HCT116 (cell line): ENCODE results near the gene CYP4F8. TPM values are rescaled to one million over a fixed set of nuclear protein-coding genes. Genes with fewer than 3 reads are reported as not detected.
A peak's percentile ranks its signal among the peaks of the same experiment; 100 is the strongest.

ENCODE experiments used
- ATAC-seq: fragments of 200-7000 bp; cut with Tn5 transposase; 2 replicates; pipeline ENCODE4 v1.9.1; 2020; ENCODE audit warnings: mild to moderate bottlenecking, moderate library complexity
- BruUV-seq: library from RNA; stranded (reverse); fragments of 400-500 nt; replicated peaks from 2 replicates; lab custom pipeline; 2021; lab: Mats Ljungman, UMichigan
- CTCF ChIA-PET: fragments of 300-600 bp; sonication (Branson Sonifier 250); formaldehyde crosslinking; loops from one replicate; lab custom pipeline; 2021; ENCODE audit warnings: antibody characterized with exemption; lab: Charles Lee
- POLR2A ChIA-PET: fragments of 300-600, 350-600 bp; sonication (Branson Sonifier 250); formaldehyde crosslinking; loops from one replicate; lab custom pipeline; 2021; ENCODE audit warnings: antibody characterized with exemption; lab: Charles Lee
- RAD21 ChIA-PET, 2 experiments: fragments of 300-600 bp; sonication (Branson Sonifier 250); formaldehyde crosslinking; loops; one replicate each; lab custom pipeline; 2023; ENCODE audit warnings: low total read pairs in 2 of 2; ENCODE audit not compliant: uncharacterized antibody in 2 of 2, unreplicated experiment in 2 of 2, low non-redundant PET in 1 of 2; lab: Charles Lee
- DNase-seq: peaks from one replicate; pipeline ENCODE4 v3.0.0-alpha.2; 2010; ENCODE audit warnings: low read depth, low spot score
- H2AFZ ChIP-seq: fragments of 200-600 bp; shearing (Covaris generic), sonication (generic); 2 replicates; pipeline ENCODE4 v1.6.1; 2017; ENCODE audit warnings: low read depth, mixed run types, mixed read lengths, antibody characterized with exemption, low read length; ENCODE audit not compliant: poor library complexity, severe bottlenecking
- H3K27ac ChIP-seq: 2 replicates; pipeline ENCODE4 v1.5.1; 2012; ENCODE audit warnings: low read depth, low read length
- H3K27me3 ChIP-seq: fragments of 200-600 bp; sonication (generic); 2 replicates; pipeline ENCODE4 v1.6.1; 2016; ENCODE audit warnings: mixed run types, low read length, mixed read lengths; ENCODE audit not compliant: insufficient read depth
- H3K36me3 ChIP-seq, 2 experiments: fragments of 200-500 bp in 1 of 2; fragments of 200-600 bp in 1 of 2; sonication (Bioruptor generic) in 1 of 2; sonication (generic) in 1 of 2; 2 replicates each; pipeline versions ENCODE4 v1.5.1 to v1.6.1; 2014 to 2016; ENCODE audit warnings: low read length in 2 of 2, inconsistent platforms in 1 of 2, mixed read lengths in 1 of 2, mixed run types in 1 of 2; ENCODE audit not compliant: insufficient read depth in 2 of 2, control insufficient read depth in 1 of 2
- H3K4me1 ChIP-seq, 2 experiments: fragments of 200-600 bp in 1 of 2; sonication (generic) in 1 of 2; 2 replicates each; pipeline versions ENCODE4 v1.5.1 to v1.6.1; 2012 to 2017; ENCODE audit warnings: low read length in 2 of 2, inconsistent platforms in 1 of 2, mild to moderate bottlenecking in 1 of 2, mixed read lengths in 1 of 2, mixed run types in 1 of 2, moderate library complexity in 1 of 2; ENCODE audit not compliant: insufficient read depth in 2 of 2, control insufficient read depth in 1 of 2
- H3K4me2 ChIP-seq: fragments of 200-600 bp; sonication (generic); 2 replicates; pipeline ENCODE4 v1.6.1; 2017; ENCODE audit warnings: mixed run types, low read length, mixed read lengths
- H3K4me3 ChIP-seq, 2 experiments: fragments of 200-600 bp in 1 of 2; sonication (generic) in 1 of 2; replicated peaks in 1 of 2; 2 replicates each; pipeline ENCODE4 v1.5.1; 2011 to 2016; ENCODE audit warnings: low read length in 2 of 2, control low read depth in 1 of 2, low read depth in 1 of 2, mild to moderate bottlenecking in 1 of 2, mixed read lengths in 1 of 2, mixed run types in 1 of 2
- H3K79me2 ChIP-seq: fragments of 200-600 bp; sonication (generic); 2 replicates; pipeline ENCODE4 v1.6.1; 2017; ENCODE audit warnings: mild to moderate bottlenecking, mixed run types, low read length, moderate library complexity, mixed read lengths; ENCODE audit not compliant: insufficient read depth
- H3K9ac ChIP-seq: fragments of 200-600 bp; sonication (generic); 2 replicates; pipeline ENCODE4 v1.6.1; 2016; ENCODE audit warnings: low read length, mixed read lengths
- H3K9me2 ChIP-seq: fragments of 200-600 bp; sonication (generic), shearing (Covaris generic); 2 replicates; pipeline ENCODE4 v1.6.1; 2017; ENCODE audit warnings: mixed run types, mild to moderate bottlenecking, moderate library complexity; ENCODE audit not compliant: insufficient read depth
- H3K9me3 ChIP-seq, 2 experiments: fragments of 200-500 bp in 1 of 2; fragments of 200-600 bp in 1 of 2; sonication (Bioruptor generic) in 1 of 2; sonication (generic) in 1 of 2; 2 replicates each; pipeline ENCODE4 v1.6.1; 2014 to 2017; ENCODE audit warnings: low read length in 2 of 2, mixed read lengths in 2 of 2, inconsistent platforms in 1 of 2, low read depth in 1 of 2, mild to moderate bottlenecking in 1 of 2, mixed run types in 1 of 2, moderate library complexity in 1 of 2; ENCODE audit not compliant: control insufficient read depth in 1 of 2, insufficient read depth in 1 of 2
- H4K20me1 ChIP-seq: fragments of 200-600 bp; sonication (generic), shearing (Covaris generic); 2 replicates; pipeline ENCODE4 v1.6.1; 2017; ENCODE audit warnings: mixed run types, mild to moderate bottlenecking, moderate library complexity; ENCODE audit not compliant: insufficient read depth
- CBX3 ChIP-seq: IDR thresholded peaks from 2 replicates; pipeline ENCODE4 v1.6.1; 2012; ENCODE audit warnings: low read depth
- CEBPB ChIP-seq: IDR thresholded peaks from 2 replicates; pipeline ENCODE4 v1.6.1; 2012; ENCODE audit warnings: low read depth
- EGR1 ChIP-seq: IDR thresholded peaks from 2 replicates; pipeline ENCODE4 v1.6.1; 2012; ENCODE audit warnings: low read depth
- EZH2 ChIP-seq: fragments of 200-600 bp; sonication (generic); IDR thresholded peaks from 2 replicates; pipeline ENCODE4 v1.6.1; 2017; ENCODE audit warnings: antibody characterized with exemption, mixed run types
- EZH2phosphoT487 ChIP-seq: fragments of 200-600 bp; IDR thresholded peaks from 2 replicates; pipeline ENCODE4 v1.6.1; 2018; ENCODE audit warnings: antibody characterized with exemption, borderline replicate concordance
- FOSL1 ChIP-seq: IDR thresholded peaks from 2 replicates; pipeline ENCODE4 v1.6.1; 2012; ENCODE audit warnings: low read depth
- POLR2AphosphoS5 ChIP-seq: IDR thresholded peaks from 2 replicates; pipeline ENCODE4 v1.6.1; 2011; ENCODE audit warnings: mild to moderate bottlenecking, low read depth, low read length, moderate library complexity
- RAD21 ChIP-seq: IDR thresholded peaks from 2 replicates; pipeline ENCODE4 v1.6.1; 2012; ENCODE audit warnings: low read depth, mild to moderate bottlenecking
- SIN3A ChIP-seq: IDR thresholded peaks from 2 replicates; pipeline ENCODE4 v1.6.1; 2012; ENCODE audit warnings: low read depth
- intact Hi-C: fragments of 100-400 bp; cut with micrococcal nuclease; formaldehyde crosslinking; loops from 2 replicates; pipeline ENCODE4 v1.10.0; 2022
- total RNA-seq: library from RNA; stranded (reverse); gene quantifications from one replicate; pipeline ENCODE4 v1.2.1, GENCODE V29; 2021; ENCODE audit not compliant: unreplicated experiment
- TF ChIP-seq, protein P1 (sequence below): IDR thresholded peaks from 2 replicates; pipeline ENCODE4 v1.6.1; 2012
- TF ChIP-seq, protein P2 (sequence below), 3 experiments: fragments of 200-600 bp in 1 of 3; sonication (generic) in 1 of 3; IDR thresholded peaks in 2 of 3; conservative IDR thresholded peaks in 1 of 3; 2 replicates each; pipeline ENCODE4 v1.5.1; 2012 to 2017; ENCODE audit warnings: low read depth in 2 of 3, low read length in 2 of 3, antibody characterized with exemption in 1 of 3, borderline replicate concordance in 1 of 3, control low read depth in 1 of 3, mild to moderate bottlenecking in 1 of 3, mixed read lengths in 1 of 3, mixed run types in 1 of 3, moderate library complexity in 1 of 3; ENCODE audit not compliant: insufficient read depth in 1 of 3
- TF ChIP-seq, protein P3 (sequence below): IDR thresholded peaks from 2 replicates; pipeline ENCODE4 v1.6.1; 2012; ENCODE audit warnings: low read depth

CYP4F8 gene
- total RNA-seq, 1 experiment from 2014 or later: not detected

DNA sequence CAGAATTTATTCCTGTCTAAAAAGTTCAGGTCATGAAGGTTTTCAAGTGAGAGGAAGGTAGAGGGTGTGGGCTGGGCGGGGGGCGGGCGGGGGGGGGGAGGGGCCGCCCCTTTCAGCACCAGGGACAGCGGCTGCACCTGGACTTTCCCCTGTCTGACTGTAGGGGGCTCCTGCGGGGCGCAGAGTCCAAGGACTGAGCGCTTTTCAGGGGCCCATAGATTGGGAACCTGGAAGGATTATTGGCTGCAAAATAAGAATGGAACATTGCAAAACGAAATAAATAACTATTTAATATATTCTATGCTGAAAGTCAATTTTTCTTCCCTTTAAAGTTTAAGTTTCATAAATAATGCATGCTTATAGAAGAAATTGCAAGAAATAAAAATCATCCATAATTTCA lies 16.8 kb downstream of the CYP4F8 start:
- intact Hi-C loops: no loop called here
- Histone ChIP-seq H3K36me3 (no peaks in the 10 kb centered on the region), H3K9me2 (no peaks in the 10 kb centered on the region), H3K4me3 (no peak overlapping the region), H4K20me1 (no peaks in the 10 kb centered on the region), H3K27me3 (no peaks in the 10 kb centered on the region), H3K79me2 (no peaks in the 10 kb centered on the region), H2AFZ (no peak overlapping the region), H3K4me1 (peaks cover 0 to 7% of the 10 kb centered on the region in 2 experiments; a peak in 2 of 4 replicates), H3K9ac (no peak overlapping the region), H3K27ac (no peak overlapping the region), H3K4me2 (no peak overlapping the region), H3K9me3 (no peaks in the 10 kb centered on the region)
- ATAC-seq (peak; percentile 70), DNase-seq (no peak)
- no peak for TF ChIP-seq SIN3A
- TF ChIP-seq EZH2phosphoT487: no peak
- TF ChIP-seq EZH2: no peak
- no peak for TF ChIP-seq CBX3
- TF ChIP-seq POLR2AphosphoS5: no peak
- no peak for TF ChIP-seq FOSL1
- TF ChIP-seq, protein P1, sequence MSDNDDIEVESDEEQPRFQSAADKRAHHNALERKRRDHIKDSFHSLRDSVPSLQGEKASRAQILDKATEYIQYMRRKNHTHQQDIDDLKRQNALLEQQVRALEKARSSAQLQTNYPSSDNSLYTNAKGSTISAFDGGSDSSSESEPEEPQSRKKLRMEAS: no peak
- TF ChIP-seq, protein P2, sequence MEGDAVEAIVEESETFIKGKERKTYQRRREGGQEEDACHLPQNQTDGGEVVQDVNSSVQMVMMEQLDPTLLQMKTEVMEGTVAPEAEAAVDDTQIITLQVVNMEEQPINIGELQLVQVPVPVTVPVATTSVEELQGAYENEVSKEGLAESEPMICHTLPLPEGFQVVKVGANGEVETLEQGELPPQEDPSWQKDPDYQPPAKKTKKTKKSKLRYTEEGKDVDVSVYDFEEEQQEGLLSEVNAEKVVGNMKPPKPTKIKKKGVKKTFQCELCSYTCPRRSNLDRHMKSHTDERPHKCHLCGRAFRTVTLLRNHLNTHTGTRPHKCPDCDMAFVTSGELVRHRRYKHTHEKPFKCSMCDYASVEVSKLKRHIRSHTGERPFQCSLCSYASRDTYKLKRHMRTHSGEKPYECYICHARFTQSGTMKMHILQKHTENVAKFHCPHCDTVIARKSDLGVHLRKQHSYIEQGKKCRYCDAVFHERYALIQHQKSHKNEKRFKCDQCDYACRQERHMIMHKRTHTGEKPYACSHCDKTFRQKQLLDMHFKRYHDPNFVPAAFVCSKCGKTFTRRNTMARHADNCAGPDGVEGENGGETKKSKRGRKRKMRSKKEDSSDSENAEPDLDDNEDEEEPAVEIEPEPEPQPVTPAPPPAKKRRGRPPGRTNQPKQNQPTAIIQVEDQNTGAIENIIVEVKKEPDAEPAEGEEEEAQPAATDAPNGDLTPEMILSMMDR (IDR thresholded peaks at IDR 0.05 in 2 of 3, conservative IDR thresholded peaks at IDR 0.05 in 1 of 3; ENCODE audit: borderline replicate concordance in 1 of 3, insufficient read depth in 1 of 3, low read depth in 2 of 3, low read length in 2 of 3): peak; percentile 51 to 75 (median 54); a peak in 5 of 6 replicates
- TF ChIP-seq RAD21: peak; percentile 76
- TF ChIP-seq CEBPB: no peak
- TF ChIP-seq, protein P3, sequence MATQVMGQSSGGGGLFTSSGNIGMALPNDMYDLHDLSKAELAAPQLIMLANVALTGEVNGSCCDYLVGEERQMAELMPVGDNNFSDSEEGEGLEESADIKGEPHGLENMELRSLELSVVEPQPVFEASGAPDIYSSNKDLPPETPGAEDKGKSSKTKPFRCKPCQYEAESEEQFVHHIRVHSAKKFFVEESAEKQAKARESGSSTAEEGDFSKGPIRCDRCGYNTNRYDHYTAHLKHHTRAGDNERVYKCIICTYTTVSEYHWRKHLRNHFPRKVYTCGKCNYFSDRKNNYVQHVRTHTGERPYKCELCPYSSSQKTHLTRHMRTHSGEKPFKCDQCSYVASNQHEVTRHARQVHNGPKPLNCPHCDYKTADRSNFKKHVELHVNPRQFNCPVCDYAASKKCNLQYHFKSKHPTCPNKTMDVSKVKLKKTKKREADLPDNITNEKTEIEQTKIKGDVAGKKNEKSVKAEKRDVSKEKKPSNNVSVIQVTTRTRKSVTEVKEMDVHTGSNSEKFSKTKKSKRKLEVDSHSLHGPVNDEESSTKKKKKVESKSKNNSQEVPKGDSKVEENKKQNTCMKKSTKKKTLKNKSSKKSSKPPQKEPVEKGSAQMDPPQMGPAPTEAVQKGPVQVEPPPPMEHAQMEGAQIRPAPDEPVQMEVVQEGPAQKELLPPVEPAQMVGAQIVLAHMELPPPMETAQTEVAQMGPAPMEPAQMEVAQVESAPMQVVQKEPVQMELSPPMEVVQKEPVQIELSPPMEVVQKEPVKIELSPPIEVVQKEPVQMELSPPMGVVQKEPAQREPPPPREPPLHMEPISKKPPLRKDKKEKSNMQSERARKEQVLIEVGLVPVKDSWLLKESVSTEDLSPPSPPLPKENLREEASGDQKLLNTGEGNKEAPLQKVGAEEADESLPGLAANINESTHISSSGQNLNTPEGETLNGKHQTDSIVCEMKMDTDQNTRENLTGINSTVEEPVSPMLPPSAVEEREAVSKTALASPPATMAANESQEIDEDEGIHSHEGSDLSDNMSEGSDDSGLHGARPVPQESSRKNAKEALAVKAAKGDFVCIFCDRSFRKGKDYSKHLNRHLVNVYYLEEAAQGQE: peak; percentile 80
- no peak for TF ChIP-seq EGR1
- ChIA-PET CTCF (no interaction called here), RAD21 (no interaction called here), POLR2A (no interaction called here)
- no TSS peak for BruUV-seq
